ENCODE measurements around the gene KLK10.

The KLK10 gene

DNA sequence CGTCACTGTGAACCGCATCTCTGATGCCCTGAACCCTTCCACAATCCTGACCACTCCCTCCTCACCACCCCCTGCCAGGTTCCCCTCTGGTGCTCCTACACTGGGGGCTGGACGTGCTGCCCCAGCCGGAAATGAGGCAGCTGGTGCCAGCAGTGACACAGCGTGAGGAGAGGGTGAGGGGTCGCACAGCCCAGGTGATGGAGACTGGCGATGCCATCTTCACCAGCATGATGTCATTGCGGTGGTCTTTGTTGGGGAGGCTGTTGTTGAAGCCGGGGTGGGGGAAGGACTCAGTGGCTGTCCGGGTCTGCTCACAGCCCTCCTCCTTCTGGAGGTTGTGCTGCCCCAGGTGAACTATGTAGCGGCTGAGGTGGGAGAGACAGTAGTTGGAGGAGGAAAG is 4.4 kb upstream of the KLK10 start:
- DNase-seq (ENCODE audit: low spot score): no peak
- in situ Hi-C loops (cut with MboI; ENCODE audit: low pct_unique_long_range_greater_than_20kb, low sequenced_read_pairs, unreplicated experiment): no loop called here
- TF ChIP-seq, protein P1, sequence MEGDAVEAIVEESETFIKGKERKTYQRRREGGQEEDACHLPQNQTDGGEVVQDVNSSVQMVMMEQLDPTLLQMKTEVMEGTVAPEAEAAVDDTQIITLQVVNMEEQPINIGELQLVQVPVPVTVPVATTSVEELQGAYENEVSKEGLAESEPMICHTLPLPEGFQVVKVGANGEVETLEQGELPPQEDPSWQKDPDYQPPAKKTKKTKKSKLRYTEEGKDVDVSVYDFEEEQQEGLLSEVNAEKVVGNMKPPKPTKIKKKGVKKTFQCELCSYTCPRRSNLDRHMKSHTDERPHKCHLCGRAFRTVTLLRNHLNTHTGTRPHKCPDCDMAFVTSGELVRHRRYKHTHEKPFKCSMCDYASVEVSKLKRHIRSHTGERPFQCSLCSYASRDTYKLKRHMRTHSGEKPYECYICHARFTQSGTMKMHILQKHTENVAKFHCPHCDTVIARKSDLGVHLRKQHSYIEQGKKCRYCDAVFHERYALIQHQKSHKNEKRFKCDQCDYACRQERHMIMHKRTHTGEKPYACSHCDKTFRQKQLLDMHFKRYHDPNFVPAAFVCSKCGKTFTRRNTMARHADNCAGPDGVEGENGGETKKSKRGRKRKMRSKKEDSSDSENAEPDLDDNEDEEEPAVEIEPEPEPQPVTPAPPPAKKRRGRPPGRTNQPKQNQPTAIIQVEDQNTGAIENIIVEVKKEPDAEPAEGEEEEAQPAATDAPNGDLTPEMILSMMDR (IDR thresholded peaks at IDR 0.05; ENCODE audit: extremely low read depth, insufficient read depth, missing control alignments): no peak

DNA sequence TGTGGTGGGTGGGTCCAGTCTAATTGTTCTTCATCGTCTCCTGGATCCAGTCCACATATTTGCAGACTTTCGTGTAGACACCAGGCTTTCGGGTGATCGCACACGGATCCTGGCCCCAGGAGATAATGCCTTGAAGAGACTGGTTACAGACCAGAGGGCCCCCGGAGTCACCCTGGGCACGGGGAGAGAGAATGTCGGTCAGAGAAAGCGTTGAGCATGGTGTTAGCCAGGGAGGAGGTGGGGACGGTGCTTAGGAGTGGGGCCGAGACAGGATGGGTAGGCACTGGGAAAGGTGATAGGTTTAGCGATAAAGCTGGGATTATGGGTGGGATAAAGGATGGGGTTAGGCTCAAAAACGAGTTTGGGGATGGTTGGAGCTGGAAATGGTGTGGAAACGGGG is 3.0 kb upstream of the KLK10 start:
- TF ChIP-seq, protein P1 (IDR thresholded peaks at IDR 0.05; ENCODE audit: extremely low read depth, insufficient read depth, missing control alignments): no peak
- in situ Hi-C loops (cut with MboI; ENCODE audit: low pct_unique_long_range_greater_than_20kb, low sequenced_read_pairs, unreplicated experiment): no loop called here
- DNase-seq (ENCODE audit: low spot score): no peak

DNA sequence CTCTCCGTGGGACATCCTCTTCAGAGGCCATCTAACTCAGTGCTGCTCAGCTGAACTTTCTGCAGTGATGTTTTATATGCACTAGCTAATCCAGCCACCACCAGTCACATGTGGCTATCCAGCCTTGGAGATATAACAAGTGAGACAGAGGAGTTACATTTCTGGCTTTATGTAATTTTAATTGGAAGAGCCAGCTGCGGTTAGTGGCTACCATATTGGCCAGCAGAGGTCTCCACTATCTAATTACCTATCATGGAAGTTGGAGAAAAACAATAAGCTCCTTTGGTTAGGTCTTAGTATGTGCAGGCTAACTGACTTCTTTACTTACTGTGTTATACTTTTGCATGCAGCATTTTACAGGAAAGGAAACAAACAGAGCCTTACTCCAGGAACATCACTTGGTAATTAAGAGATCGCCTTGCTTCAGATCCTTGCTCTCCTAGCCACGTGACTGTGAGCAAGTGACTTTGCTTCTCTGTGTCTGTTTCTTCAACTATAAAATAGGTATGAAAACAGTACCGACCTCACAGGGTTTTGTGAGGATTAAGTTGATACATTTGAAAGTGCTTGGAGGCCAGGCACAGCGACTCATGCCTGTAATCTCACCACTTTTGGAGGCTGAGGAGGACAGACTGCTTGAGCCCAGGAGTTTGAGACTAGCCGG is 1.6 kb upstream of the KLK10 start:
- TF ChIP-seq, protein P1 (IDR thresholded peaks at IDR 0.05; ENCODE audit: extremely low read depth, insufficient read depth, missing control alignments): peak; percentile 57
- no peak for DNase-seq (ENCODE audit: low spot score)
- in situ Hi-C loops (cut with MboI; ENCODE audit: low pct_unique_long_range_greater_than_20kb, low sequenced_read_pairs, unreplicated experiment): no loop called here

DNA sequence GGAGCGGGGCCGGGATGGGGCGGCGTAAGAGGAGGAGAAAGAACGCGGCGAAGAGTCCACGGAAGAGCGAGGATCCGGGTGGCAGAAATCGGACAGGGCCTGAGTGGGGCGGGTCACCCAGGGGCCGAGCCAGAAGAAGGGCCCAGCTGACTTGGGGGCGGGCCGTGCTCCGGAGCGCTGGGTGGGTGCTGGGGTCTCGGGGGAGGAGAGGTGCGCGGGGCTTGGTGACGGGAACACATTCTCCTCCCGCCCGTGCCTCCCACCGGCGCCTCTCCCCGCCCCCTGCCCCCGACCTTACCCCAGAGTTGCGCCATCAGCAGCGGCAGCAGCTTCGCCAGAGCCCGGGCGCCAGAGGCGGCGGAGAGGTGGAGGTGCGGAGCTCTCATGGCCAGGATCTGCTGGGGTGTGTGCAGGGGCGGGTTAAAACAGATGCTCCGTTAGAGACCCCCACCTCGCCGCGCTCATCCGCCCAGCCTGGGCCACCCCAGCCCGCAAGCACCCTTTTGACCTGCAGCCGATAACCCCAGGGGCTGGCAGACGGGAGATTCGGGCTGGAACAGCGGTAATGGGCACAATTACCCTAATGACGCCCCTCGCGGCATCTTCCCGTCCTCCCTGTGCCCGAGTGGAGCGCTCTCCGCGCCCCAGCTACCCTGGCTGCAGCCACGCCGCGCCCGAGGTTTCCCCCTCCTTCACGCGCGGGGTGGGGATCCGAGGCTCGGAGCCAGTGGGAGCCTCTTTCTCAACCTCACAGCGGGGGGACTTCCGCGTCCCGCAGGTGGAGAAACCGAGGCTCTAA is 565 bp downstream of the KLK10 start:
- TF ChIP-seq, protein P1 (IDR thresholded peaks at IDR 0.05; ENCODE audit: extremely low read depth, insufficient read depth, missing control alignments): no peak
- in situ Hi-C loops (cut with MboI; ENCODE audit: low pct_unique_long_range_greater_than_20kb, low sequenced_read_pairs, unreplicated experiment): no loop called here
- DNase-seq (ENCODE audit: low spot score): no peak

DNA sequence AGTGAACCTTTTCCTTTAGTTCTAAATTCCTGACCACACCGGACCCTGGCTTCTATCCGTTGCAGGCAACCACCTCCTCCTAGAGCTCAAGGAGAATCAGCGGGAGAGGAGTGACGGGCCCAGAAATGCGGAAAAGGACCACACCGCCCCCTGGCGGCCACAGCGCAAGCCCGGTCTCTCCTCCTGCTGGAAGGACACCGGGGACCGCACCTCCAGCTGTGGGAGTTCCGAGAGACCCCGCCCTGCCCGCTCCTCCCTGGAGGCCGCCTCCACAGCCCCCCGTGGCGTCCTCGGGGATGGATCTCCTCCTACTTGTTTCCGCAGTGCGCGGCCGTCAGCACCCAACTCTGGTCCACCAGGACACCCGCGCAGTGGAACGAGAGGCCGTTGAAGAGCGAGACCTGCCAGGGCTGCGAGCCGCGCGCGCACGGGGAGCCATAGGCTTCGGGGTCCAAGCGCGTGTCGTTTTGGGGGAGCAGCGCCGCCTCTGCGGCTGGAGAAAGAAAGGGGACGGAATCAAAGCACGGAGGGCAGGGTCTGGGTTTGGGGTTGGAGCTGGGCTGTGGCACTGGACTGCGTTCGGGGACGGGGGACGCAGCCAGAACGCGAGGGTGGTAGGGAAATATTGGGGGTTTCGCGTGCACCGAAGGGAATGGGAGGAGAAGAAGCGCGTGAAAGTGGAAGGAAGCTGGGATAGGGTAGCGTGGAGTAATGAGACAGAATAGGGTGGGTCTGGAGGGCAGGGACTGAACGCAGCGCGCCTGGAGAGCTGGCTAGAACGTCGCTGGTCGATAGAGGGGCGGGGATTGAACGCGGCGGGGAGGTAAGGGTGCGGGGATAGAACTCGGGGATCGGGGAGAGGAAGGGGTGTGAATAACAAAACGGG is 2.5 kb downstream of the KLK10 start:
- TF ChIP-seq, protein P1 (IDR thresholded peaks at IDR 0.05; ENCODE audit: extremely low read depth, insufficient read depth, missing control alignments): peak; percentile 96
- peak; percentile 93 for DNase-seq (ENCODE audit: low spot score)
- in situ Hi-C loops (cut with MboI; ENCODE audit: low pct_unique_long_range_greater_than_20kb, low sequenced_read_pairs, unreplicated experiment): no loop called here

DNA sequence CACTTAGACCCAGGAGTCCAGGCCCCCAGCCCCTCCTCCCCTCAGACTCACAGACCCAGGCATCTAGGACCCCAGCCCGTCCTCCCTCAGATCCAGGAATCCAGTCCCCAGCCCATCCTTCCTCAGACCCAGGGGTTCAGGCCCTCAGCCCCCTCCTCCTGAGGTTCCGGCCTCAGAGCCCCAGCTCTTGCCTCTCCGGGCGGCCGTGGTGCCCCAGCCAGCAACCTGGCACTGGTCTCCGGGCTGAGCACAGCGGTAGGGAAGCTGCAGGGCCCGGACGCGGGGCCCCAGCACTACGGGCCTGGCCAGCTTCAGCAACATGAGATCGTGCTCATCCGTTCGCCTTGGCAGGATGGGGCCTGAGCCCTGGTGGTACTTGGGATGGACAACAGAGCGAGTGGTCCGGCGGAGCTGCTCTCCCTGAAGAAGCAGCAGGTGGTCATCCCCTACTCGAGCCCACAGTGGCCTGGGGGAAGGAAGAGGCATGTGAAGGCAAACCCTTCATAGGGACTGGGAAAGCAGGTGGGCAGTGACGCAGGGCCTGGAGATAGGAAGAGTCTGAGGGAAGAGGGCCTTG is 3.7 kb downstream of the KLK10 start:
- in situ Hi-C loops (cut with MboI; ENCODE audit: low pct_unique_long_range_greater_than_20kb, low sequenced_read_pairs, unreplicated experiment): no loop called here
- DNase-seq (ENCODE audit: low spot score): no peak
- TF ChIP-seq, protein P1 (IDR thresholded peaks at IDR 0.05; ENCODE audit: extremely low read depth, insufficient read depth, missing control alignments): no peak

All from GM13977 (cell line).